Astrocyte of the spinal cord (primary cell): Measurements from ENCODE around the gene DOCK9.

ENCODE experiments used
- DNase-seq: peaks from one replicate; pipeline ENCODE4 v3.0.0; 2011; ENCODE audit warnings: low read depth, low spot score
- H3K4me3 ChIP-seq: 2 replicates; pipeline ENCODE4 v1.5.1; 2011; ENCODE audit warnings: low read depth, mild to moderate bottlenecking, low read length, moderate library complexity
- in situ Hi-C: cut with HindIII; loops from 2 replicates; pipeline ENCODE4 v1.10.0; 2017; ENCODE audit warnings: low sequenced_read_pairs
- TF ChIP-seq, protein P1 (sequence below): IDR thresholded peaks from 2 replicates; pipeline ENCODE4 v1.5.1; 2012; ENCODE audit warnings: low read depth, mild to moderate bottlenecking, low read length, inconsistent platforms

Gene DOCK9

DNA sequence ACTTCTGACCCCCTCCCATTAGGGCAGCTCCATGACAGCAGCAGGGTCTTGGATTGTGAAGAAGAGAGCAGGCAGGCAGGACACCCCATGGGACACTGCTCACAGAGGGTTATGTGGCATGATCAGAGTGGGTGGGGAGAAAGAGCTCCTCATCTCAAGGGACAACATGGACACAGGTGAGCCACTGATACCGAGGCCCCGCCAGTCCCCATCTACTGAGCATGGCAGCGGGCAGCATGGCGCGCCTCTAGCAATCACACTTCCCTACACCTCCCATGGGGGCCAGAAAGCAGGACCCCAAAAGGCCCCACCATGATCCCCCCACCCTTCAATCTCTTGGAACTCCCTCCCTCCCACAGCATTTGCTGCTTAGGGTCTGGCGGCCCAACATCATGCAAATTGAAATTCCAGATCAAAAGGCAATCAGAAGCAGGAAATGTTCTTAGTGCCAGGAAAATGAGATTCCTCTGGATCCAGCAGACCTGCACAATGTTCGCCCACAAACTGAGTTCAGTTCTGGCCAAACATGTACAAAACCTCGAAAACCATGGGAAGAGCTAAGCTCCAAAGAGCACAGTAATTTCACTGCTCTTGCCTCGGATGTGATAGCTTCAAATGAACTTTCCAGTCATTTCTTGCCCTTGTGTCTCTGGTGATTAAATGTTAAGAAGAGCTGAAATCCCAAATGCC lies 14.8 kb downstream of the DOCK9 start:
- DNase-seq: no peak
- in situ Hi-C loops: no loop called here
- H3K4me3 ChIP-seq: no peak overlapping the region
- TF ChIP-seq, protein P1, sequence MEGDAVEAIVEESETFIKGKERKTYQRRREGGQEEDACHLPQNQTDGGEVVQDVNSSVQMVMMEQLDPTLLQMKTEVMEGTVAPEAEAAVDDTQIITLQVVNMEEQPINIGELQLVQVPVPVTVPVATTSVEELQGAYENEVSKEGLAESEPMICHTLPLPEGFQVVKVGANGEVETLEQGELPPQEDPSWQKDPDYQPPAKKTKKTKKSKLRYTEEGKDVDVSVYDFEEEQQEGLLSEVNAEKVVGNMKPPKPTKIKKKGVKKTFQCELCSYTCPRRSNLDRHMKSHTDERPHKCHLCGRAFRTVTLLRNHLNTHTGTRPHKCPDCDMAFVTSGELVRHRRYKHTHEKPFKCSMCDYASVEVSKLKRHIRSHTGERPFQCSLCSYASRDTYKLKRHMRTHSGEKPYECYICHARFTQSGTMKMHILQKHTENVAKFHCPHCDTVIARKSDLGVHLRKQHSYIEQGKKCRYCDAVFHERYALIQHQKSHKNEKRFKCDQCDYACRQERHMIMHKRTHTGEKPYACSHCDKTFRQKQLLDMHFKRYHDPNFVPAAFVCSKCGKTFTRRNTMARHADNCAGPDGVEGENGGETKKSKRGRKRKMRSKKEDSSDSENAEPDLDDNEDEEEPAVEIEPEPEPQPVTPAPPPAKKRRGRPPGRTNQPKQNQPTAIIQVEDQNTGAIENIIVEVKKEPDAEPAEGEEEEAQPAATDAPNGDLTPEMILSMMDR: no peak

DNA sequence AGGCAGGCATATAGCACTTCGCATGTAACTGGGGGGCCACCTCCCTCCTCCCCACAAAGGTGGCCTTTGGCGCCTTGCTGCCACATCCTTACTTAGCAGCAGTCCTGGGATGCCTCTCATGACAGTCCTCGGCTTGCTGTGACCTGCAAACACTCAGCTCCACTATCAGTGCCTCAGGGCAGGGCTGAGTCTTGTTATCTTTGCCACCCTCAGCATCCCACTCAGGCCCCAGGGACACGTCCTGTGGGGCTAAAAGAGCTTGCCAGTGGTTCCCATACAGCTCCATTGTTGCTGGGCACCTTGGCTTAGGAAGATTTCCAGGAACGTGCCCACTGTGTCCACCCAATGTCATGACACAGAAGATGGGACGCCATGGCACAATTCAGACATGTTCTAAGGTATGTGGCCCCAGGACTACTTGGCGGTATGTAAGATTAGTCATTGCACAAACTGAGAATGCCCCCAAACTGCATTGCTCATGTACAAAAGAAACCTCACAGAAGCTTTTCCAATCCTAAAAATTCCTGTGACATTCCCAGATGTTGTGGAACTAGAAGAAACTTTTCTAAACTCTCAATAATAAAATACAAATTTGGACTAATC lies 16.3 kb downstream of the DOCK9 start:
- in situ Hi-C loops: no loop called here
- no peak overlapping the region for H3K4me3 ChIP-seq
- DNase-seq: no peak
- TF ChIP-seq, protein P1: no peak

DNA sequence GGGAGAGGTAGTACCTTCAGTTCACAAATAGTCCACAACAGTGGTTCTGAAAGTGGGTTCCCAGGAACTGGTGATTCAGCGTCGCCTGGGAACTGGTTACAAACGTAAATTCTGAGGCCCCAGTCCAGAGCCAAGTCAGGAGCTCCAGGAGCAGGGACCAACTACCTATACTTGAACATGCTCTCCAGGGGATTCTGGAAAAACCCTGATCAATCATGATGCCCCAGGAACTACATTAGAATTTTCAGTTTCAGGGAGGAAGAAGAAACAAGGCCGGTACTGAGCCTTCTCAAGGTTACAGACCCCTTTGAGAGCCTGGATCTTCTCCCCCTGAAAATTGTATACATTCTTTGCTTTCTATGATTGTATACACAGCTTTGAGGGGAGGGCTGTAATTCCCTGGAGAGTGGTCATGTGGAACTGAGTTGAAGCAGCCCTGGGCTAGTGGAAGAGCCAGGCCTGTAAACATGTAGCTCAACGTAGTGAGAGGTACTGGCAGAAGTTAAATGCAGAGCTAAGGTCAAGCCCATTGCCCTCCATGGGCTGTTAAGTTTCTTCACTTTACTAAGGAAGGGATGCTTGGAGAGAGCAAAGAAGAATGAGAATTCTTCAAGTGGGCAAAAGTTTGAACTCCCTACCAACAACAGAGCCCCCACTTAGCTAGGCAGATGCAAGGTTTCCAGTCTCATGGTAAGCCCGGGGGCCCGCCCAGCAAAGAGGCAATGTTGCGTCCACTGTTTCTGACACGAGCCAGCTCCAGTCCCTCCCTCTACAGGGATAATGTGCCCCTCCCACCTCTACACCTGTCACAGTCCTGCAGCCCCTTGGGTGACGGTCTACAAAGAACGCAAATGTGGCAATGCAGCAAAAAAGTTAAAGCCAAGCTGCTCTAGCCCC lies 17.0 kb downstream of the DOCK9 start:
- H3K4me3 ChIP-seq: no peak overlapping the region
- in situ Hi-C loops: no loop called here
- no peak for DNase-seq
- TF ChIP-seq, protein P1: no peak

DNA sequence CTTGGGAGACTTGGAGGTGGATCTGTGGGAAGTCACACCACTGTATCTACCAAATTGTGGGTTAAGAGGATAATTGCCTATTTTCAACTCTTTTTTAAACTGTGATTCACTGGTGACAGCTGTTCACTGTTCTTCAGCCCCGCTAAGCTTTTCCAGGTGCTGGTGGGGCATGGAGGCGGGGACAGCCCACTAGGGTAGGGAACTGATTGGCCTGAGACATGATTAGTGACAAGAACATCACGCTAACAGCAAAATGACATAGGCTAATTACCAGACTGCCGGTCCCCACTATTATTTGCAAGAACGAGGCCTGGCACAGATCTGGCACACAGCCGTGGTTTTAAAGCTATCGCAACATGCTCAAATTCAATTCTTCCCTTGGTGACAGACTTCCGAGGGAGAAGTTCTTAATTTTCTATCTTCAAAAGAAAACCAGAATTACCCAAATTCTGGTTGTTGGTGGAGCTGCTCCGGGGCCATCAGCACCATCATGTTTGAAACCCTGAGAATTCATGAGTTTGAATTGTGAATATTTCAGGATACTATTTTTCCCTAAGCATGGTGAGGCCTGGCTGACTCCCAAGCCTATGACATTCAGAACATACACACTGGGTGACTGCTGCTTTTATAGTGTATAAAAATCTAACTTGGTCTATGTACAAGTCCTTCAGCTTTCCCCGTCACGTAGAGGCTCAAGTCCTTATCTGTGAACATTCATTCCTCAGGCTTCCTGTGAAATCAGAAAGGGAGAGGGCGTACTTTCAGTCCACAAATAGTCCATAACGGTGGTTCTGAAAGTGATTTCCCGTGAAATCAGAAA lies 17.9 kb downstream of the DOCK9 start:
- TF ChIP-seq, protein P1: no peak
- in situ Hi-C loops: no loop called here
- no peak for DNase-seq
- no peak overlapping the region for H3K4me3 ChIP-seq

DNA sequence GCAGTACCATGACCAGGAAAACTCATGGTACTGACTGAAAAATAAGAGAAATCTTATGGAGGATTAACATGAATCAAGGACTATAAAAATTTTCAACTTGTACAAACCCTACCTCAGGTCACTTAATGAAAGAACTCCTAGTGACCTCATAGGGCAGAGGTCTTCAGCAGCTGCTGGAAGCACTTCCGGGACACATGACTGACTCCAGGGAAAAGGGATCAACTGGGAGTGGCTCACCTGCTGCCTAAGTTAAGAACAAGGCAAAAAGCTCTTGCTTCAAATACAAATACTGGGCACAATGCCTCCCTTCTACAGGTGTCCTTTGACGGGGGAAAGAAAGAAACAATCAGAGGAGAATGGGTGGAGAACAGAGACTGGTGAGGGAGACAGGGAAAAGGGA lies 18.6 kb downstream of the DOCK9 start:
- H3K4me3 ChIP-seq: no peak overlapping the region
- no peak for DNase-seq
- TF ChIP-seq, protein P1: no peak
- in situ Hi-C loops: no loop called here

DNA sequence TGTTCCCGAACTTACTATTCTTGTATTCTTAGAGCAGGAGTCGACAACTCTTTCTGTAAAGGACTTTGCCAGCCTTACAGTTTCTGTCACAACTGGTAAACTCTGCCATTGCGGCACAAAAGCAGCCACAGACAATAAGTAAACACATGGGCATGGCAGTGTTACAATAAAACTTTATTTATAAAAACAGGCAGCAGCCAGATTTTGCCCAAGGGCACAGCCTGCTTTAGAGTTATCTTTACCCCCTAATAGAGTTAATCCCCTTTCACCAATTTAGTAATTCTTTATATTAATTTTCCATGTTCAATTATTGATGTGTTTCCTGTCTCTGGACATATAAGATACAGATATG lies 19.4 kb downstream of the DOCK9 start:
- in situ Hi-C loops: no loop called here
- no peak for DNase-seq
- H3K4me3 ChIP-seq: no peak overlapping the region
- TF ChIP-seq, protein P1: no peak
